Mammary epithelial cell (primary cell): ENCODE measurements around the gene AGAP1.

ENCODE experiments used
- EZH2 ChIP-seq: IDR thresholded peaks from 2 replicates; pipeline ENCODE4 v1.6.1; 2012; ENCODE audit warnings: low read length, inconsistent platforms, borderline replicate concordance
- TF ChIP-seq, protein P1 (sequence below), 2 donors: IDR thresholded peaks in 1 of 2; conservative IDR thresholded peaks in 1 of 2; 2 replicates each; pipeline ENCODE4 v1.5.1; 2011 to 2012; ENCODE audit warnings: inconsistent platforms in 2 of 2, low read length in 2 of 2, mild to moderate bottlenecking in 2 of 2, control low read depth in 1 of 2, low read depth in 1 of 2; ENCODE audit not compliant: insufficient read depth in 1 of 2; ENCODE audit errors: extremely low read depth in 1 of 2

DNA sequence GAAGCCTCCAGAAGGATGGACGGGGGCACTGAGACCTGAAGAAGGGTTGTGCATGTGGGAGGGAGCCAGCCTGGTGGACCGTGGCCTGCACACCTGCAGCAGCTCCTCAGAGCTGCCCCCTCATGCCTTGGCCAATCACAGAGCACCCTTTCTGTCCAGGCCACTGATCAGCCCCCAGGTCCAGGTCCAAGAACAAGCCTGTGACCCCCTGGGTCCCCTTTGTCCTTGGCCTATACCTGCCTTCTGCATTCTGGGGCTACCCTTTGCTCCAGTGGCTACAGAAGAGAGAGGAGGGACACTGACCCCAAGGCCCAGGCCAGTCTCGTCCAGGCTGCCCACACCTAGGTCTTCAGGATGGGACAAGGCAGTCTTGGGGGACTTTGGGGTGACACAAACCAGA, 62.2 kb downstream of the AGAP1 start:
- TF ChIP-seq, protein P1, sequence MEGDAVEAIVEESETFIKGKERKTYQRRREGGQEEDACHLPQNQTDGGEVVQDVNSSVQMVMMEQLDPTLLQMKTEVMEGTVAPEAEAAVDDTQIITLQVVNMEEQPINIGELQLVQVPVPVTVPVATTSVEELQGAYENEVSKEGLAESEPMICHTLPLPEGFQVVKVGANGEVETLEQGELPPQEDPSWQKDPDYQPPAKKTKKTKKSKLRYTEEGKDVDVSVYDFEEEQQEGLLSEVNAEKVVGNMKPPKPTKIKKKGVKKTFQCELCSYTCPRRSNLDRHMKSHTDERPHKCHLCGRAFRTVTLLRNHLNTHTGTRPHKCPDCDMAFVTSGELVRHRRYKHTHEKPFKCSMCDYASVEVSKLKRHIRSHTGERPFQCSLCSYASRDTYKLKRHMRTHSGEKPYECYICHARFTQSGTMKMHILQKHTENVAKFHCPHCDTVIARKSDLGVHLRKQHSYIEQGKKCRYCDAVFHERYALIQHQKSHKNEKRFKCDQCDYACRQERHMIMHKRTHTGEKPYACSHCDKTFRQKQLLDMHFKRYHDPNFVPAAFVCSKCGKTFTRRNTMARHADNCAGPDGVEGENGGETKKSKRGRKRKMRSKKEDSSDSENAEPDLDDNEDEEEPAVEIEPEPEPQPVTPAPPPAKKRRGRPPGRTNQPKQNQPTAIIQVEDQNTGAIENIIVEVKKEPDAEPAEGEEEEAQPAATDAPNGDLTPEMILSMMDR (conservative IDR thresholded peaks at IDR 0.05 in 1 of 2, IDR thresholded peaks at IDR 0.05 in 1 of 2; ENCODE audit: extremely low read depth in 1 of 2, insufficient read depth in 1 of 2, low read depth in 1 of 2, low read length in 2 of 2): no peak
- TF ChIP-seq EZH2: no peak
